ENCODE data around the gene SPRN.

- TF ChIP-seq EZH2 (IDR thresholded peaks at IDR 0.05; ENCODE audit: borderline replicate concordance, low read depth, low read length, poor library complexity, severe bottlenecking) (no peak), CTCF (conservative IDR thresholded peaks at IDR 0.05; ENCODE audit: low read depth, low read length) (no peak)
Measured at GRCh38 chr10:133446979-133447378, 22.6 kb upstream of the SPRN start.

Measured in A673 (cell line).